Stimulated activated CD8-positive, alpha-beta memory T cell treated with anti-CD3 and anti-CD28 coated beads, Interleukin-12 subunit alpha, Interleukin-12 subunit beta, amount 100 ng/mL, for 24 hours (primary cell): Measurements from ENCODE around the gene HBEGF.

Experiments used
- DNase-seq: peaks from one replicate; pipeline ENCODE4 v3.0.0-alpha.2; 2020; ENCODE audit errors: extremely low read depth

The HBEGF gene

DNA sequence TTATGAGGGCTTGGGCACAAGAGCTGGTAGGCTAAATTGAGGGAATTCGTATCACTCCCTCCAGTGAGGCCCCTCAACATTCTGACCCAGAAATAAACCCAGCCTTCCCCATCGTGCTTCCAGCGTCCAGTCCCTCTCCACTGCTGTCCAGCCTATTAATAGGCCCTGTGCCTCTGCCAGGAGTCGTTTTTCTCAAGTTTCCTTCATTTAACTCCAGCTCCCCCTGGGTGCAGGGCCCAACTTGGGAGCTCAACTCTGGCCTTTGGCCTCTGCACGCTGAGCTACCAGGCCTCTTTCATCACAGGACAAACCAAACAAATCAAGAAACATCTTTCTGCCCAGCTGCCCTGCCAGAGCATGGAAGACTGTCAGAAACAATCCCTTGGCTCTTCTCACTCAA, 10.0 kb downstream of the HBEGF start:
- DNase-seq = no peak

DNA sequence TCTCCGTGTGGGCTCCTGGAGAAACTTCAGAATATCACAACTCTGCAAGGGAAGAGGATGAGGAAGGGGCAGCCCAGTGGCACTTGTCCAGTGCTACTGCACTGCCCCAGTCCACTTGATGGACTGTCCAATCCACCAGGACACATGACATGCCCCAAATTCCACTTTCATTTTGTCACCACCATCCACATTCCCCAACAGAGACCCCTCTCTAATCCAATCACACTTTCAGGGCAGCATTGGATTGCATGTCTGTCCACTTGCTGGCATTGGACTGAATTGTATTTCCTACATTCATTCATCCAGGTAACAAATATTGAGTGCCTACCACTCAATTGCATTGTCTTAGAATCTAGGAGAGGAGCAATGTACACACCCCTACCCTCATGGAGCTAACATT, 14.8 kb downstream of the HBEGF start:
- no peak for DNase-seq

DNA sequence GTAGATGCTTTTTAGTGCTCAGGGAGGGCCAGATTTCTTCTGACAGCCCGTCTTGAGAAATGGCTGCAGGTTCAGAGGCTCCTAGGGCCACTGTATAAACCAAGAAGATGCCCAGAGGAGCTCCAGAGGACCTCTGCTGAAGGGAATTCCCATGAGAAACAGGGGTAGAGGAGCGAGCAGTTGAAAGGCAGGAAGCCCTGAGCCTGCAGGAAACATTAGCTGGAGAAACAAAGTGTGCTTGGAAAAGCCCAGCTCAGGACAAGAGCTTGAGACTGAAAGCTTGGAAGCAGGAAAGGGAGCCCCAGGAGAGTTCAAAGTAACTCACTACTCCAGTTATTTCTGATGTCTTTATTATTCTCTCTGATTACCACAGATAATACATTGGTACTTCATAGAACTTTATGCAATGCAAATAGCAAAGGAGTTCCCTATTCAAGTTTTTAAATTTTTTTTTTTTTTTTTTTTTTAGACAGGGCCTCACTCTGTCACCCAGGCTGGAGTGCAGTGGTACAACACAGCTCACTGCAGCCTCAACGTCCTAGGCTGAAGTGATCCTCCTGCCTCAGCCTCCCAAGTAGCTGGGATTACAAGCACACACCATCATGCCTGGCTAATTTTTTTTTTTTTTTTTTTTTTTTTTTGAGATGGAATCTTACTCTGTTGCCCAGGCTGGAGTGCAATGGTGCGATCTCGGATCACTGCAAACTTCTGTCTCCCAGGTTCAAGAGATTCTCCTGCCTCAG, 16.5 kb downstream of the HBEGF start:
- DNase-seq = no peak

DNA sequence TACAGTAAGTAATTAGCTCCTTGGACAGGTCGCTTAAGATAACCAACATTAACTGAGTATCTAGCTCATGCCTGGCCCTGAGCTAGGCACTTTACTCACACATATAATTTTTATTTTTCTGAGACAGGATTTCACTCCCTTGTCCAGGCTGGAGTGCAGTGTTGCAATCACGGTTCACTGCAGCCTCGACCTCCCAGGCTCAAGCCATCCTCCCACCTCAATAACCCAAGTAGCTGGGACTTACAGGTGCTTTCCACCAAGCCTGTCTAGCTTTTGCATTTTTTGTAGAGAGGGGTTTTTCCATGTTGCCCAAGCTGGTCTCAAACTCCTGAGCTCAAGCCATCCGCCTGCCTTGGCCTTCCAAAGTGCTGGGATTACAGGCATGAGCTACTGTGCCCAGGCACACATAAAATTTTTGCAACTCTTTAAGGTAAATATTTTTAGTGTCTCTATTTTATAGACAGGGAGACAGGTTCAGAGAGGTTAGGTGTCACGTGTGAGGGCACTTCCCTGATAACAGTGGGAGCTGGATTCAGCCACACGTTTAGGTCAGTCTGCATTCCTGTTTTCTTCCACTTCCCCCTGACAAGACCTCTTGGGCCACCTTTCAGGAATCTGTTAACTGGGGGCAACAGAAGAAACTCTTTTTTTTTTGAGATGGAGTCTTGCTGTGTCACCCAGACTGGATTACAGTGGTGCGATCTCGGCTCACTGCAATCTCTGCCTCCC, 18.2 kb downstream of the HBEGF start:
- DNase-seq = no peak

DNA sequence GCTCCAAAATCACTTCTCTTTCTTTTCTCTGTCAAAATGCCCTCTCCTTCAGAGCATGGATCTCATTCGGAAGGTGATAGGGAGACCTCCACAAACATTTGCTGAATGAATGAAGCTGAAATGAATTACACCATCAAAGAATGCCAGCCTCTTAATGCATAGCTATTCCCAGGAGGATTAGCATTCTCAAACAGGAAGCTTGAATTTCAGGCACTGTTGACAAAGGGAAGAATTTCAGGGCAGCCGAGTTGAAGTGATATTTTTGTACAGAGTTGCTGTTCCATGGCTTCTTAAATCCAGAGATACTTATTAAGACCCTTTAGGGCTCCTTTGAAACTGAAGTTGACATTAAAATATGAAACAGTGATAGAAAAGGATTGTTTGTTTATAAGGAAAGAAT, 18.8 kb downstream of the HBEGF start:
- no peak for DNase-seq

DNA sequence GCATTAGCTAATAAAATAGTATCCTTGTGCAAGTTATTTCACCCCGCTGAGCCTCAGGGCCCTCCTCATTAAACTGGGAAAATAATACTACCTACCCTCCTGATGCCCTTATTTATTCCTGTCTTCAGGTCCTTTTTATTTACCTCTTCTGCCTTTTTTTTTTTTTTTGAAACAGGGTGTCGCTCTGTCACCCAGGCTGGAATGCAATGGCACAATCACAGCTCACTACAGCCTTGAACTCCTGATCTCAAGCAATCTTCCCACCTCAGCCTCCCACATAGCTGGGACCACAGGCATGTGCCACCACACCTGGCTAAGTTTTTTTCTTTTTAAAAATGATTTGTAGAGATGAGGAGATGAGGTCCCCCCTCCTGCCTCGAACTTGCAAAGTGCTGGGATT, 20.9 kb downstream of the HBEGF start:
- DNase-seq = no peak

DNA sequence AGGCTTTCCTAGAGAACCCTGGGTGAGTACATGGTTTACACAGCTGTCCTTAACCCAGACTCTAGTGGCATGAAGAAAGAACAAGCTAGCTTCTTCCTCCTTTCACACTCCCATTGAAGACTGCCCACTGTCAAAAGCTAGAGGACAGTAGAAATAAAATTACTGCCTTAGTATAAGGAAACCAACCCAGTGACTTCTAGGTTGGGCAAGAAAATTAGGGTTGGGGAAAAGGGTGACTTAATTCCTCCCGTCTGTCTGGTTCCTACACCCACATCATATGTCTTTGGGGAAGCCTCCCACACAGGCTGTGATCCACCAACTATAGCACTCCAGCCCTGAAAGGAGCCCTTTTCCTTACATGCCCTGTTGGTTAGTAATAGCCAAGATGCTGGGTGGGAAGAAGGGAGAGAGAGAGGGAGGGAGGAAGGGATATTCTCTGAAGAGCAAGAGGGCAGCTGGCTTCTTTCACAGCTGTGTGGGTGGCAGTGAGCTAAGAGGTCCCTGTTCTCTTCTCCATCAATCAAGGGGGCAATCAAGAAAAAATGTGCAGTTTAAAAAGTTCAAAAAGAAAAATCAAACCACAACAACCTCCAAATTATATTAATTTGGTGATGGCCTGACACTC, 21.7 kb downstream of the HBEGF start:
- DNase-seq = no peak

DNA sequence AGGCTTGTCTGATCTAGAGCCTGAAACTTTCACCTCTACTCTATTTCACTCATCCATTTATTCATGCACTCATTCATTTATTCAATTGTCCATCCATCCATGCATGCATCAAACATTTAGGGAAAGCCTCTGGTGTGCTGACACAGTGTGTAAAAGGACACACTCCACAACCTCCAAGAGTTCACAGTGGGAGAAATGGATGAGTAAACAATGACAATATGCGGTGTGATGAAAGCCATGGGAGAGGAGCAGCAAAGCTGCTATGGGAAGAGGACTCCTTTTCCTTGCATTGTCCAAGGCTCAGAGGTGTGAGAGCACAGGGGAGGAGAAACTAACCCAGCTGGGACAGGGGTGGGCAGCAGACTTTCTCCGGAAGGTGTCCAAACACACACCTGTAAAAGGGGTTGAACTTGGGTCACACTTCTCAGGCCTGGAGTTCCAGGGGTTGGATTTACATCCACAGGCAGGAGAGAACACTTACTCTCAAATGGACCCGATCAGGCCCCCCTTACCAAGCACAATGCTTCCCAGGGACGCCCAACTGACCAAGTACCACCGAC, 22.3 kb downstream of the HBEGF start:
- DNase-seq = no peak

DNA sequence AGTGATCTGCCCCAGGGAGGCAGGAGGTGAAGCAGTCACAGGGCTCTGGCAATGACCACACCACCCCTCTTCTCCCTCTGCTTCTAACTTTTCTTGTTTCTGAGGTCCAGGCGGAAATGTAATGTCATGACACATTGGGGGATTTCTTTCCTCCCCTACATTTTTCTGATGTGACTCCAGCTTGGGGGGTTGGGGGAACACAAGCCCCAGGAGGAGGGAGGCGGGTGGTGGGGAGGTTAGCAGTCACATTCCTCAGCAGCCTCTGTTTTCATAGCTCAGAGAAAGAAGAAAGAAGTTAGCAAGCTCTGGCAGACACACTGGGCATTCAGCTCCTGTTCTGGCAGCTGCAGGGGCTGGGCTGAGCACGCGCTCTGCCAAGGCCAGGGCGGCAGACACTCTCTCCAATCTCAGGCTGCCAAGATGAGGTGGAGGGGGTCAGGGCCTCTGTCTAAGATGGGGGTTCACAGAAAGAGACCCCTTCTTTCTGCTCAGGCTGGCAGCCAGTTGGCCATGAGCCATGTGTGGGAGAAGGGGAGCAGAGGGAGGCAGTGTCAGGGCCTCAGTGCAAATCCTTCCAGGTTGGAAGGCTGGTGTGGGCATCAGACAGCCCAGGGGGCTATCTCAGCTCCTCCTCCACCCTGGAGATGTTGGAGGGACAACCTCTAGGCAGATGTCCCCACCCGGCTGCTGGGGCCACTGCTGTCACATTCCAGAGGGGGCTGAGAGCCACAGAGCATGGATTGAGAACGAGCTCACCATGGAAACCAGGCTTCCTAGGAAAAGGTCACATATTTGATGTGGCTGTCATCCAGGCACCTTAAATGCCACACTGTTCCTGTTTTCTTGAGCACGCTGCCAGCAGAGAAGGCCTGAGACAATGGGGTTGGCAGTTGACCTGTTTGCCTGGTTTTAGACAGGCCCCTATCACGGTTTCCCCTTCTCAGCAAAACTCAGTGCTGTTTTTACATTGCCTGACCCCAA, 23.4 kb downstream of the HBEGF start:
- DNase-seq = no peak

DNA sequence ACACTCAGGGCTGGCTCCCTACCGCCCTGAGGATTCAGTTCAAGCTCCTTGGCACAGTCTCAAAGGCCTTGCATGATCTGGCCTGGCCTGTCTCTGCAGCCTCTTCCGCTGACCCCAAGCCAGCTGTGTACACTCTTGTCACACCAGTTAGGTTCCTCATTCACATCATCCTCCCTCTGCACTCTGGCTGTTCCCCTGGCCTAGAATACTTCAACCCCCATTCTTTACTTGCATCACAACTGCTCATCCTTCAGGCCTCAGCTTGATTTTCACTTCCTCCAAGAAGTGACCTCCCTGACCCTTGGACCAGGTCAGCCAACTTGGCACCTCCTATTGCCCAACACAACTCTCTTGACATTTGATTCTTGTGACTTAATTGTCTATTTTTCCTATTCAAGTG, 24.6 kb downstream of the HBEGF start:
- no peak for DNase-seq

DNA sequence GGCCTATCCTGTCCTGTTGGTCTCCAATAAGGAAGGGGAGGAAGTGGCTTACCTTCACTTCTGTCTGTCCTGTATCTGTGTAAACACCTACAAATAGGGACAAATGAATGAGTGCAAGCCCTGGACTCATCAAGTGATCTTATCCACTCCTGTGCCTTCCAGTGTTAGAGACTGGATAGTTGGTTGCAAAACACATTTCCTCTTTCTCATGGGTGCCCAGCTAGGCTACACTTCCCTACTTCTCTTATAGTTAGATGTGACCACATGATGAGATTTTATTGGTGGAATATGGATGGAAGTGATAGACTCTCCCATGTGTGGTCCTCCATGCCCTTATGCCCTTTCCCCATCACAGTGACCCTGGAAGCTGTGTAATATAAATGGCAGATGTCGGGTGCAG, 26.6 kb downstream of the HBEGF start:
- no peak for DNase-seq

DNA sequence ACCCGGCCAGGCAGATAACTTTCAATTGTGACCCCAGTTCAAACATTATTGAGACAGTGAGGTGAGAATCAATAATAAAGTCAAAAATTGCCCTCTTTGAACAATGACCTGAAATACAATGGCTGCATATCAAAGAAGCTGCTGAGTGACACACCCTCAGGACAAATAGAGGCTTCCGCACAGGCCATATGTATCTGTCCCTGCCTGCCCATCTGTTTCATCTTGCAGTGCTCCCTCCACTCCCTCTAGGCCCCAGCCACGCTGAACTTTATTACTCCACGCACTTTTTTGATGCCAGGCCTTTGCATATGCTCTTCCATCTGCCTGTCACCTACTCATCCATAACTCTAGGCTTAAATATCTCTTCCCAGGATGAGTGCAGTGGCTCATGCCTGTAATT, 27.6 kb downstream of the HBEGF start:
- no peak for DNase-seq

DNA sequence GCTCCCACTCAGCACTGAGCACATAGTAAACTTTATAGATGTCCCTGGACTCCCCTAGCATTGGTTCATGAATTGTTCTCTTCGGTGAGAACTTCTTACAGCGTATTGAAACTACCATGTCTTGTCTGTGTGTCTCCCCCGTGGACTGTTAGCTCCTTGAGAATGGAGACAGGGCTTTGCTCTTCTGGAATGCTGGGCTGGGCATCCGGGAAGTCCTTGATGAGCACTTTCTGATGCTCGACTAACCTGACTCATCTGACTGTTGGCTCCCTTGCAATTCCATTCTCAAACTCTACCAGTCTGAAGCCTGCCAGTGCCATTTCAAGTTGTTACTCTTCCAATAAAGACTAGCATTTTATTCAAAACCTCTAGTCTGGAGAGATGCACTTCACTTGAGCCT, 28.5 kb downstream of the HBEGF start:
- no peak for DNase-seq

DNA sequence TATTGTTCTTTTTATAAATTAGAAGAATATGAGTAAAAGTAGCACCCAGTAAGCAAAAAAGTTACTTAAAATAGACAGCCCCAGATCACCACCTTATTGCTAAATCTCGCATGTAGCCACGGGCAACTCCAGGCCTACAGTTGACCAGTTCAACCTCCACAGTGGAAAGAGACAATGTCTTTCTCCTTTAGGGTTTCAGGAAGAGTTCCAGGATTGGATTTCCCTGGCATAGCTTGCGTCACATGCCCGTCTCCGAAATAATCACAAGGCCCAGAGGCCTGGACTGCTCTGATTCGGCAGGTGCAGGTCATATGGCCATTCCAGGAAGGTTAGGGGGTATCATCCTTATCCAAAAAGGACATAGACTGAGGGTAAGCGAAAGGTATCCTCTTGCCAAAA, 33.6 kb downstream of the HBEGF start:
- DNase-seq = no peak

DNA sequence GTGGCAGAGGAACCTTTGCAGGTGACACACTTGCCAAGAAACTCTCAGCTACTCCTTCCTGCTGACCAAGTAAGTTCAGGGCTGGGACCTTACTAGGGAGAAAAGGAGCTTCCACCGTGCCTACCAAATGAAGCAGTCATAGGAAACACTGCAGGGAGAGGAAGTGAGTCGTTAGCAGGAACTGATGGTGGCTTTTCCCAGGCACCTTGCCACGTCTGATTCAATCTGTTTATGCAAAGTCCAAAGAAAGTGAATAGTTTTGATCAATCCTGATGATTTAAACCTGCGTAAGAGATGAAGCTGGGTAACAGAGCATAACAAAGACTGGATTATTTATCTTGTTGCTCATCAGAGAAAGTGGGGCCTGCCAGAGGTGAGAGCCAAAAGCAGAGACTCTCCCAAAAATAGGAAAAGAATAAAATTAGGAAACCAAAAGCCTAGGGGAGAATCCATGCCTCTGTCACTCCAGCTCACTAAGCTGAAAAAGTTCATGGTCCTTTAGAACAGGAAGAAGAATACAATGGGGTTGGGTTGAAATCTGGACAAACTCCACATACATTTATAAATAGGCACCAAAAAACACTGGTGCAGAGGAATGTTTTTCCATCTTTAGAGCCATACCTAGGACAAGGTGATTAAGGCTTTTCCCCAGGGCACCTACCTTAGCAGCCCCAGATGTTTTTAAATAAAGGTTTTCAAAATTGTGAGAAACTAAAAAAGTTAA, 34.2 kb downstream of the HBEGF start:
- no peak for DNase-seq

DNA sequence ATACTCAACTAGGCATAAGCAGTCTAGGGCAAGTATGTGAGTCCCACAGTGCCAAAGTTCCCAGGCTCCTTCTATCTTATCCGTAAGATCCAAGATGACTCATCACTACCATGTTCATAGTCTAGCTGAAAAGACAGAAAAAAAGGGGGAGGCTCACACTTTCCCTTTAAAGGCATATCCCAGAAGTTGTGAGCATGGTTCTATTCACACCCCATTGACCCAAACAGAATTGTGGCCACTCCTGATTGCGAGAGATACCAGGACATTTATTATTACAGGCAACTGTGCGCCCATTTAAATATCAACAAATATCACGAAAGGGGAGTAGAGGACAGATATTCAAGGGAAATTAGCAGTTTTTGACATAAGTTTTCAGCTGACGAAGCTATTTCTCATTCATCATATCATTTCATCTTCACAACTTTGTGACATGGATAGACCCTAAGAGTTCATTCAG, 35.4 kb downstream of the HBEGF start:
- no peak for DNase-seq

DNA sequence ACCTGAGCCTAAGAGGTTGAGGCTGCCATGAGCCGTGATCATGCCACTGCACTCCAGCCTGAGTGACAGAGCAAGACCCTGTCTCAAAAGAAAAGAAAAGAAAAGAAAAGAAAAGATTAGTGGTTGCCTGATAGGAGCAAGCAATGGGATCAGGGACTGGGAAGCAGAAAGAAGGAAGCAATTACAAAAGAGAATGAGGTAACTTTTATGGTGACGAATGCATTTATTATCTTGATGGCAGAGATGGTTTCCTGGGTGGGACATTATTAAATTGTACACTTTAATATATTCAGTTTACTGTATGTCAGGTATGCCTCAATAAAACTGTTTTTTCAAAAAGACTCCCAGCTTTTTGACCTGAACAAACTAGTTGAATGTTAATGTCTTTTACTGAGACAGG, 36.0 kb downstream of the HBEGF start:
- DNase-seq = no peak

DNA sequence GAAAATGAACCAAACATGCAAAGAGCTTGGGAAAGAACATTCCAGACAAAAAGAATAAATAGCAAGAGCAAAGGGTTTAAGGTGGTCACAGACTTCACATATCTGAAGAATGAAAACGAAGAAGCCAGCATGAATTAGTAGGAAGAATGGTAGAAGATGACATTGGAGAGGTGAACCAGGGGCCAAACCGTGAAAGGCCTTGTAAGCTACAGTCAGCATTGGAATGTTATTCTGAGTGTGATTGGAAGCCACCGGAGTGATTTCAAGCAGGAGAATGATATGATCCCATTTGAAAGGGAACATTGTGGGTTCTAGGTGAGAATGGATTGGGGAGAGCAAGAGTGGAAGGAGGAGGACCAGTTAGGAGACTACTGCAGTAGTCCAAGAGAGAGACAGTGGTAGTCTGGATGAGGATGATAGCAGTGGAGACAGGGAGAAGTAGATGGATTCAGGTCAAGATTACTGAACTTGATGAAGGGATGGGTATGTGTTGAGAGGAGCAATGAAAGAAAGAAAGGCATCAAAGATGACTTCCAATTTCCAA, 36.6 kb downstream of the HBEGF start:
- DNase-seq = no peak

DNA sequence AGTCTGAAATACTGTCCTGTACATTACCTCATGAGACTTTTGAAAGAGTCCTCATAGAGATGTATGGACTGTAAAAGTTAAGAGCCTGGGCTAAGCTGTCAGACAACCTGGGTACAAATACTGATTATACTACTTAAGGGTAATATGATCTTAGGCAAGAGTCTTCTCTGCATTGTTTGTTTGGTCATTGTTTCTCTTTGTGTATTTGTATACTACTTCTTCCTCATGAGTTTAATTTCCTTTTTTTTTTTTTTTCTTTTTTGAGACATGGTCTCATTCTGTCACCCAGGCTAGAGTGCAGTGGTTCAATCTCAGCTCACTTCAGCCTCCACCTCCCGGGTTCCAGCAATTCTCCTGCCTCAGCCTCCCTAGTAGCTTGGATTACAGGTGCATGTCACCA, 40.9 kb downstream of the HBEGF start:
- DNase-seq = no peak

DNA sequence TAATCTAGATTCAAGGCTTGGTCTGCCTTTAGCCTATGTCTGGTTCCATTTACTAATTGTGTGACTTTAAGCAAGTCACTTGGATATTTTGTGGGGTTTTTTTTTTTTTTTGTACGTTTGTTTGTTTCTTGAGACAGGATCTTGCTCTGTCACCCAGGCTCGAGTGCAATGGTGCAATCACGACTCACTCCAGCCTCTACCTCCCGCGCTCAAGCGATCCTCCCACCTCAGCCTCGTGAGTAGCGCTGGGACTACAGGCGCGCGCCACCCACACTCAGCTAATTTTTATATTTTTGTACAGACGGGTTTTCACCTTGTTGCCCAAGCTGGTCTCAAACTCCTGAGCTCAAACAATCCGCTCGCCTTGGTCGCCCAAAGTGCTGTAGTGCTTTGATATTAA, 42.4 kb downstream of the HBEGF start:
- no peak for DNase-seq
